Measurements from ENCODE around the gene CACNA2D1.

DNA sequence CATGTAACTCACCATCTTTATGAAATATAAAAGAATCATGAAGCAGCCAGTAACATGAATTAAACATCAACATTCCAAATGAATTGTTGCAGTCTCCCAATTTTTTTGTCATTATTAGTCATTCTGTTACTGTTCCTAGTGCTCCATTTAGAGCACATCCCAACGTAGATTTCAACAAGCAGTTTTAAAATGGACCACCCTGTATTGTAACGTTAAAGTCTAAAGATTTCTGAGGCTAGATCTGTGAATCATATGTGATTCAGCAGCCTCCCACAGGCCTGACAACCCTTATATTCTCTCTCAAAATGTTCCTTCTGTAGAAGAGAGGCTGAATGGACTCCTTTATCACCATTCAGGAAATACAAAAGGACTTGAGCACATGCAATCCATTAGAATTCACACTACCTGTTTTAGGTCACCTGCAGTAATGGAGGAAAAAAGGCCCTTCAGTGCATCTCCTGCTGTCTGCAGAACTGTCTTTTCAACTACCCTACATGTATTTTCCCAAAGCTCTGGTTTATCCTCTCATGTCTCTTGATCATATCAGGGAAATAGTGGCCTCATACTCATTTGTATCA lies 81.4 kb downstream of the CACNA2D1 start:
- TF ChIP-seq POLR2A (IDR thresholded peaks at IDR 0.05; ENCODE audit: low read length) (no peak), RAD21 (conservative IDR thresholded peaks at IDR 0.05 in 1 of 2, IDR thresholded peaks at IDR 0.05 in 1 of 2) (no peak), MYC (IDR thresholded peaks at IDR 0.05; ENCODE audit: borderline replicate concordance, low read length) (no peak), KDM1A (IDR thresholded peaks at IDR 0.05; ENCODE audit: low read depth) (no peak), CBX8 (IDR thresholded peaks at IDR 0.05) (no peak), TP53 (CRISPR knock-in tag; IDR thresholded peaks at IDR 0.05) (no peak), SREBF2 (IDR thresholded peaks at IDR 0.05) (no peak)
- TF ChIP-seq, protein P1, sequence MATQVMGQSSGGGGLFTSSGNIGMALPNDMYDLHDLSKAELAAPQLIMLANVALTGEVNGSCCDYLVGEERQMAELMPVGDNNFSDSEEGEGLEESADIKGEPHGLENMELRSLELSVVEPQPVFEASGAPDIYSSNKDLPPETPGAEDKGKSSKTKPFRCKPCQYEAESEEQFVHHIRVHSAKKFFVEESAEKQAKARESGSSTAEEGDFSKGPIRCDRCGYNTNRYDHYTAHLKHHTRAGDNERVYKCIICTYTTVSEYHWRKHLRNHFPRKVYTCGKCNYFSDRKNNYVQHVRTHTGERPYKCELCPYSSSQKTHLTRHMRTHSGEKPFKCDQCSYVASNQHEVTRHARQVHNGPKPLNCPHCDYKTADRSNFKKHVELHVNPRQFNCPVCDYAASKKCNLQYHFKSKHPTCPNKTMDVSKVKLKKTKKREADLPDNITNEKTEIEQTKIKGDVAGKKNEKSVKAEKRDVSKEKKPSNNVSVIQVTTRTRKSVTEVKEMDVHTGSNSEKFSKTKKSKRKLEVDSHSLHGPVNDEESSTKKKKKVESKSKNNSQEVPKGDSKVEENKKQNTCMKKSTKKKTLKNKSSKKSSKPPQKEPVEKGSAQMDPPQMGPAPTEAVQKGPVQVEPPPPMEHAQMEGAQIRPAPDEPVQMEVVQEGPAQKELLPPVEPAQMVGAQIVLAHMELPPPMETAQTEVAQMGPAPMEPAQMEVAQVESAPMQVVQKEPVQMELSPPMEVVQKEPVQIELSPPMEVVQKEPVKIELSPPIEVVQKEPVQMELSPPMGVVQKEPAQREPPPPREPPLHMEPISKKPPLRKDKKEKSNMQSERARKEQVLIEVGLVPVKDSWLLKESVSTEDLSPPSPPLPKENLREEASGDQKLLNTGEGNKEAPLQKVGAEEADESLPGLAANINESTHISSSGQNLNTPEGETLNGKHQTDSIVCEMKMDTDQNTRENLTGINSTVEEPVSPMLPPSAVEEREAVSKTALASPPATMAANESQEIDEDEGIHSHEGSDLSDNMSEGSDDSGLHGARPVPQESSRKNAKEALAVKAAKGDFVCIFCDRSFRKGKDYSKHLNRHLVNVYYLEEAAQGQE (IDR thresholded peaks at IDR 0.05), result no peak
- TF ChIP-seq, protein P2, sequence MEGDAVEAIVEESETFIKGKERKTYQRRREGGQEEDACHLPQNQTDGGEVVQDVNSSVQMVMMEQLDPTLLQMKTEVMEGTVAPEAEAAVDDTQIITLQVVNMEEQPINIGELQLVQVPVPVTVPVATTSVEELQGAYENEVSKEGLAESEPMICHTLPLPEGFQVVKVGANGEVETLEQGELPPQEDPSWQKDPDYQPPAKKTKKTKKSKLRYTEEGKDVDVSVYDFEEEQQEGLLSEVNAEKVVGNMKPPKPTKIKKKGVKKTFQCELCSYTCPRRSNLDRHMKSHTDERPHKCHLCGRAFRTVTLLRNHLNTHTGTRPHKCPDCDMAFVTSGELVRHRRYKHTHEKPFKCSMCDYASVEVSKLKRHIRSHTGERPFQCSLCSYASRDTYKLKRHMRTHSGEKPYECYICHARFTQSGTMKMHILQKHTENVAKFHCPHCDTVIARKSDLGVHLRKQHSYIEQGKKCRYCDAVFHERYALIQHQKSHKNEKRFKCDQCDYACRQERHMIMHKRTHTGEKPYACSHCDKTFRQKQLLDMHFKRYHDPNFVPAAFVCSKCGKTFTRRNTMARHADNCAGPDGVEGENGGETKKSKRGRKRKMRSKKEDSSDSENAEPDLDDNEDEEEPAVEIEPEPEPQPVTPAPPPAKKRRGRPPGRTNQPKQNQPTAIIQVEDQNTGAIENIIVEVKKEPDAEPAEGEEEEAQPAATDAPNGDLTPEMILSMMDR (IDR thresholded peaks at IDR 0.05), result no peak
- TF ChIP-seq, protein P3, sequence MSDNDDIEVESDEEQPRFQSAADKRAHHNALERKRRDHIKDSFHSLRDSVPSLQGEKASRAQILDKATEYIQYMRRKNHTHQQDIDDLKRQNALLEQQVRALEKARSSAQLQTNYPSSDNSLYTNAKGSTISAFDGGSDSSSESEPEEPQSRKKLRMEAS (IDR thresholded peaks at IDR 0.05), result no peak
